Frontal cortex (tissue), 4 donors: ENCODE data around the gene RAI14. TPM values are rescaled to one million over a fixed set of nuclear protein-coding genes. Genes with fewer than 3 reads are reported as not detected.

Source experiments
- DNase-seq, 2 donors: peaks; one replicate each; pipeline ENCODE4 v3.0.0; 2012; ENCODE audit warnings: low spot score in 2 of 2
- FAIRE-seq: peaks from 2 replicates; lab custom pipeline; 2012; peaks lifted over from hg19 to GRCh38; lab: Jason Lieb, UNC
- total RNA-seq: library from RNA; depleted of rRNA; stranded (reverse); fragments of >200 nt; gene quantifications from one replicate; pipeline ENCODE4 v1.2.3, GENCODE V29; 2014
- donor health status: control.
- donor health status: control.
- donor health status: control.

The RAI14 gene
- total RNA-seq, 1 donor from 2014 or later = 29.3 TPM

DNA sequence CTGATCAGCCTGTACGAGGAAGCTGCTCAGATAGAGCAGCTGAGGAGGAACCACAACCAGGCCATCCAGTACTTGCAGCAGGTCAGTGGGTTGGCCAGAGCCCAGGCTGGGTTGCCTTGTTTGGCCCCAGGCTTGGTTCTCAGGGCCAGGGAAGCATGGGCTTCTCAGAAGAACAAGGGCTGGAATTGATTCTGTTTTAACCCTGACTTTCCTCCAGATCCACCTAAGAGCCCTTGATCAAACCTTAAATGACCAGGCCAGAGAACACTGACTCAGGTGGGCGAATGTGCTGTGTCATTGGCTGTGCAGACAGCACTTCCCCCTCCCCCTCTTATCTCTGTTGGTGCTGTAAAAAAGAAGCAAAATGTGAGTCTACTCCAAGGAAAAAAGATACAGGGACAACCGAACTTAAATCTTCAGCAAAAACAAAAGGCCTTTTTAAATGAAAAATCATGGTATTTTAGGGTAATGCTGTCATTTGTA, 210.9 kb downstream of the RAI14 start:
- FAIRE-seq (no peak), DNase-seq (no peak)

DNA sequence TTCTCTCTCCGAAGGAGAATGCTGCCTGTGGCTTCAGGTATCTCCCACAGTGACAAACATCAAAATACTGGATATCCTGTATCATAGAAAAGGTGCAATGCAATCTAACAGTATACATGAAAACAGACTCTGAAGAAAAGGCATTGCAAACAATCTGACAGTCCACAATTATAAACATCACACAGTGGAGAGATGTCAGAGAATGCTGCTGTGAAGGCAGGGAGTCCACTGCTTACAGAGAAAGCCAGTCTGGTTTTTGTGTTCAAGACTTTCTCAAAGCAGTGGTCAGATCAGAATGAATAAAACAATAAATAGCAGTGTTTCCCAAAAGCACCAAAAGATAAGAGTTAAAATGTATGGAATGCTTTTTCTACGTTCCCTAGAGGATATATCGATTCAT, 211.5 kb downstream of the RAI14 start:
- no peak for FAIRE-seq
- DNase-seq = no peak

DNA sequence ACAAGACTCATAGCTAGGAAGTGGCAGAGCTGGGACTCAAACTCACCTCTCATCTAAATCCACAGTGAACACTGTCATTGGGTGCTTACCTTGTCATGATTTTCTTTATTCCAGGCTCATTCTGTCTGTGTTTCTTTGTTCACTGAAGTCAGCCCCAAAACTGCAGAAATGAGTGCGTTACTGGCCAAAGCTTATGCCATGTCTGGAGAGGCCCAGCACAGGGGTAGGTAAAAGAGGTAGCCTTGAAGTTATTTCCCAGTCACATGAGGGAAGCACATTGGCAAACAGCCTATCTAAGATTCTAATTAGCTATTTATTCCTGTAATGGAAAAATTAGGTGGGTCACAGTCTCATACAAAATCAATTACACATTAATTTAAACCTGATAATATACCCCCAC, 212.7 kb downstream of the RAI14 start:
- DNase-seq = no peak
- FAIRE-seq = no peak

DNA sequence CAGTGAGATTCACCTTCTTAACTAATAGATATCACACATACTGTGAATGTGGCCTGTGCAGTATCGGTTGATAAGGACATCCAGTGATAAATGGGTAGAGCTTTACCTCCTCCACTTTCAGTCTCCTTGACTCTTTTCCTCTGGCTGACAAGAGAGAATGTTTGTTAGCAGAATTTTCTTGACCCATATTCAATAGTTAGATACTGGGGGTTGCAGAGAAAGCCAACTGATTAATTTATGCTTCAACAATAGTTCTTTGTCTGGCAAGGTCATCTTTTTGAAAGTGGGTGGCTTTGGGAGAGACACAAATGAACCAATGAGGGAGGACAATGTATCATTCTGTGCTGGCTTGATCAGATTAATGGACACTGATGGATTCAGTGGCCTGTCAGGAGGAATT, 213.1 kb downstream of the RAI14 start:
- DNase-seq = no peak
- no peak for FAIRE-seq

DNA sequence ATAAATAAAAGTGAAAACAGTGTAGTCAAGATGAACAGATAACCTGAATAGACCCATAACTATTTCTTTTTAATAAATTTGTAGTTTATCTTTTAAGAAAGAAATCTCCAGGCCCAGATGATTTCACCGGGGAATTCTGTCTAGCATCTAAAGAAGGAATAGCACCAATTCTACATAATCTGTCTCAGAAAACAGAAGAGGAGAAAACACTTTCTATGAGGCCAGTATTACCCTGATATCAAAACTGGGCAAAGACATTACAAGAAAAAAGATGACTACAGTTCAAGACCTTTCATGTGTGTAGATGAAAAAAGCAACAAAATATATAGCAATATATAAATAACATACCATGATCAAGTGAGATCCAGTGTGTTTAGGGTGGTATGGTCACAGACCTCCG, 214.3 kb downstream of the RAI14 start:
- FAIRE-seq (no peak), DNase-seq (no peak)

DNA sequence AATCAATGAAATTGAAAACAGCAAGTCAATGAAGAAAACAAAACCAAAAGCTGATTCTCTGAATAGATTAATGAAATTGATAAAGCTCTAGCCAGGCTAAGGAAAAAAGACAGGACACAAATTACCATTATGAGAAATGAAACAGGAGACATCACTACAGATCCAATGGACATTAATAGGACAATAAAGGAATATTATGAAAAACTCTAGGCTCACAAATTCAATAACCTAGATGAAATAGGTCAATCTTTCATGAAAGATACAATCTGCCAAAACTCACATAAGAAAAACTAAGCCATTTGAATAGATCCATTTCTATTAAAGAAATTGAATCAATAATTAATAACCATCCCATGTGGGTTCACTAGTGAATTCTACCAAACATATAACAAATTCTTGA, 220.1 kb downstream of the RAI14 start:
- DNase-seq (no peak), FAIRE-seq (no peak)

DNA sequence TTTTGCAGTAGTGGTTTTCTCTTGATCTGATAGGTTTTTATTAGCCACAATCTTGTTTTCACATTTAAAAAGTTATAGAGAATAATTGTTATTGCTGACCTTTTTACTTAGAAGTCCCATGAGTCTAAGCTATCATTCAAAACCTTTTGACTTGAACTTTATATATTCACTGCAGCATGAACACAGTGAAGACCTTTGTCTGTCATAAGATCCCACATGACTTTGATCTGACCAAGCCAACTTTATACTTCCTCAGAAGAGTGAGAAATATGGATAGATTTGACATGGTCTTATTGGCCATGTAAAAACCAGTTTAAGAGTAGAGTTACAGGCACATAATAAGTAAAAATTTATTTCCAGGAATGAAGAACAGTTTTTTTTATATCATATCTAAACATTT, 225.1 kb downstream of the RAI14 start:
- DNase-seq (no peak), FAIRE-seq (no peak)

Other genes with a start within 250 kb of the RAI14 start
- 5.7 TPM for gene TTC23L, start 182.8 kb downstream of the RAI14 start, total RNA-seq